ENCODE measurements around the gene MRPS18C. TPM values are rescaled to one million over a fixed set of nuclear protein-coding genes. Genes with fewer than 3 reads are reported as not detected.

Gene MRPS18C
- total and polyA plus RNA-seq, 2 of the 4 experiments (the other 2 are of a cell fraction): 8.6 to 12.2 TPM

GRCh38 chr4:83418211-83418610 is 37.6 kb upstream of the MRPS18C start:
- no peak overlapping the region for H3K4me3 ChIP-seq (ENCODE audit: insufficient read depth, low read depth, low read length)
- H2AFZ ChIP-seq (replicated peaks; ENCODE audit: low read length, poor library complexity): no peak overlapping the region
- no peak overlapping the region for H3K14ac ChIP-seq (replicated peaks; ENCODE audit: low read depth, low read length)
- BruUV-seq (replicated peaks): no TSS peak
- H4K5ac ChIP-seq (ENCODE audit: low read depth, low read length): no peak overlapping the region
- peaks cover 10% of the 10 kb centered on the region for H3K36me3 ChIP-seq (ENCODE audit: control insufficient read depth, insufficient read depth, low read length)
- no peak overlapping the region for H2BK120ac ChIP-seq (ENCODE audit: low read depth, low read length)
- no peak overlapping the region for H2BK15ac ChIP-seq (ENCODE audit: low read depth, low read length)
- no peak overlapping the region for H2AK5ac ChIP-seq (ENCODE audit: low read depth, low read length)
- no peak for ATAC-seq (ENCODE audit: low read depth)
- H2BK20ac ChIP-seq (ENCODE audit: low read depth, low read length): no peak overlapping the region
- H3K56ac ChIP-seq (ENCODE audit: extremely low read depth, insufficient read depth, low read length): no peak overlapping the region
- no peaks in the 10 kb centered on the region for H3K9me3 ChIP-seq (ENCODE audit: control insufficient read depth, insufficient read depth, low read length)
- in situ Hi-C loops (cut with MboI; ENCODE audit: low sequenced_read_pairs): no loop called here
- no peak overlapping the region for H2BK5ac ChIP-seq (ENCODE audit: low read depth, low read length, poor library complexity, severe bottlenecking)
- no peaks in the 10 kb centered on the region; the same call in 1 of the 2 replicates for H3K9me1 ChIP-seq (ENCODE audit: insufficient read depth, low read length)
- no peak overlapping the region for H4K91ac ChIP-seq (ENCODE audit: insufficient read depth, low read depth, low read length)
- ChIA-PET CTCF (interaction anchor here (1.1 kb wide), 1 partner anchor 351 kb away, joined by 3 read pairs; no protein-coding TSS in a partner anchor), POLR2A (ENCODE audit: unreplicated experiment) (no interaction called here)
- H3K79me1 ChIP-seq (ENCODE audit: low read depth in 1 of 2, low read length in 2 of 2): no peaks in the 10 kb centered on the region
- H3K23ac ChIP-seq (ENCODE audit: low read depth, low read length): no peak overlapping the region
- H3K4me1 ChIP-seq (ENCODE audit: control insufficient read depth, insufficient read depth, low read length): no peaks in the 10 kb centered on the region
- no peak overlapping the region for H4K8ac ChIP-seq (ENCODE audit: low read depth in 2 of 2, low read length in 2 of 2)
- DNase-seq: no peak
- intact Hi-C loops (cut with micrococcal nuclease): no loop called here
- H3K27ac ChIP-seq (ENCODE audit: insufficient read depth, low read length): no peak overlapping the region
- no peak overlapping the region for H3K4ac ChIP-seq (ENCODE audit: low read depth, low read length)
- dilution Hi-C loops (cut with HindIII; ENCODE audit: low sequenced_read_pairs, unreplicated experiment): no loop called here
- H4K20me1 ChIP-seq (ENCODE audit: insufficient read depth, low read length): no peaks in the 10 kb centered on the region
- H3K9ac ChIP-seq (ENCODE audit: low read depth, low read length): no peak overlapping the region
- H2AK9ac ChIP-seq (replicated peaks; ENCODE audit: low read depth, low read length, poor library complexity): no peak overlapping the region
- H3K27me3 ChIP-seq (ENCODE audit: control insufficient read depth, insufficient read depth, low read length): no peaks in the 10 kb centered on the region
- no peak overlapping the region for H3K18ac ChIP-seq (ENCODE audit: low read depth, low read length)
- no peak overlapping the region for H3K4me2 ChIP-seq (ENCODE audit: low read depth, low read length)
- TF ChIP-seq MAFK (IDR thresholded peaks at IDR 0.05; ENCODE audit: low read depth, low read length) (no peak), CEBPB (IDR thresholded peaks at IDR 0.05; ENCODE audit: low read depth, low read length) (no peak)

All from IMR-90 (cell line).